WTC11 (cell line): ENCODE data around the gene PSMG1. TPM values are rescaled to one million over a fixed set of nuclear protein-coding genes. Genes with fewer than 3 reads are reported as not detected.

Experiments
- ATAC-seq: fragments of 200-7000 bp; cut with Tn5 transposase; 2 replicates; pipeline ENCODE4 v1.10.0; 2021; ENCODE audit warnings: mild to moderate bottlenecking, moderate library complexity
- CTCF ChIA-PET: fragments of 300-600 bp; sonication (Branson Sonifier 250); formaldehyde crosslinking; loops from one replicate; lab custom pipeline; 2021; ENCODE audit warnings: antibody characterized with exemption; lab: Charles Lee
- POLR2A ChIA-PET: fragments of 350-600 bp; sonication (Branson Sonifier 250); formaldehyde crosslinking; loops from one replicate; lab custom pipeline; 2021; ENCODE audit warnings: antibody characterized with exemption; lab: Charles Lee
- DNase-seq: peaks from one replicate; pipeline ENCODE4 v3.0.0; 2021; ENCODE audit warnings: low spot score
- H3K27ac Mint-ChIP-seq: 2 replicates; pipeline ENCODE4 v1.8.0; 2021; ENCODE audit warnings: mixed read lengths
- H3K27me3 Mint-ChIP-seq: 2 replicates; pipeline ENCODE4 v1.8.0; 2021; ENCODE audit warnings: low read depth, mild to moderate bottlenecking, moderate library complexity, mixed read lengths
- H3K36me3 Mint-ChIP-seq: 2 replicates; pipeline ENCODE4 v1.8.0; 2021; ENCODE audit warnings: mixed read lengths
- H3K4me1 Mint-ChIP-seq: 2 replicates; pipeline ENCODE4 v1.8.0; 2022; ENCODE audit warnings: mixed read lengths
- H3K4me3 Mint-ChIP-seq: 2 replicates; pipeline ENCODE4 v1.8.0; 2021; ENCODE audit warnings: mild to moderate bottlenecking, moderate library complexity, mixed read lengths
- H3K9me3 Mint-ChIP-seq: 2 replicates; pipeline ENCODE4 v1.8.0; 2021; ENCODE audit warnings: mixed read lengths
- CREB1 ChIP-seq: sonication (generic); formaldehyde crosslinking; IDR thresholded peaks from 2 replicates; pipeline ENCODE4 v1.8.0; 2023; ENCODE audit warnings: mild to moderate bottlenecking, missing genetic modification reagents
- CREM ChIP-seq: sonication (generic); formaldehyde crosslinking; IDR thresholded peaks from 2 replicates; pipeline ENCODE4 v1.8.1; 2022; ENCODE audit warnings: mild to moderate bottlenecking, missing genetic modification reagents, moderate library complexity
- EMX1 ChIP-seq: fragments of 250-450 bp; sonication (Bioruptor Pico); IDR thresholded peaks from 2 replicates; pipeline ENCODE4 v1.8.0; 2021; ENCODE audit warnings: mild to moderate bottlenecking
- ESRRA ChIP-seq: sonication (generic); formaldehyde crosslinking; IDR thresholded peaks from 2 replicates; pipeline ENCODE4 v1.8.1; 2022; ENCODE audit warnings: mild to moderate bottlenecking, missing genetic modification reagents, borderline replicate concordance
- FOXJ3 ChIP-seq: sonication (generic); formaldehyde crosslinking; IDR thresholded peaks from 2 replicates; pipeline ENCODE4 v1.9.0; 2021; ENCODE audit warnings: missing genetic modification reagents, mild to moderate bottlenecking, borderline replicate concordance
- IRF2 ChIP-seq: sonication (generic); formaldehyde crosslinking; IDR thresholded peaks from 2 replicates; pipeline ENCODE4 v1.8.0; 2022; ENCODE audit warnings: low read depth, missing genetic modification reagents, borderline replicate concordance
- JAZF1 ChIP-seq: fragments of 250-450 bp; sonication (Bioruptor Pico); IDR thresholded peaks from 2 replicates; pipeline ENCODE4 v1.9.0; 2021; ENCODE audit warnings: moderate library complexity, mild to moderate bottlenecking, inconsistent platforms
- JUN ChIP-seq: sonication (generic); formaldehyde crosslinking; IDR thresholded peaks from 2 replicates; pipeline ENCODE4 v1.8.0; 2023; ENCODE audit warnings: mild to moderate bottlenecking, missing genetic modification reagents
- KAT7 ChIP-seq: sonication (generic); formaldehyde crosslinking; IDR thresholded peaks from 2 replicates; pipeline ENCODE4 v1.8.1; 2023; ENCODE audit warnings: missing genetic modification reagents, mild to moderate bottlenecking, borderline replicate concordance
- NR2C2 ChIP-seq: sonication (generic); formaldehyde crosslinking; IDR thresholded peaks from 2 replicates; pipeline ENCODE4 v1.8.0; 2022; ENCODE audit warnings: mild to moderate bottlenecking, missing genetic modification reagents
- PRRX2 ChIP-seq: fragments of 250-450 bp; sonication (Bioruptor Pico); IDR thresholded peaks from 2 replicates; pipeline ENCODE4 v1.8.0; 2021; ENCODE audit warnings: mild to moderate bottlenecking
- ZNF138 ChIP-seq: sonication (generic); formaldehyde crosslinking; conservative IDR thresholded peaks from 2 replicates; pipeline ENCODE4 v1.8.1; 2022; ENCODE audit warnings: mild to moderate bottlenecking, moderate library complexity, missing genetic modification reagents
- total RNA-seq: library from RNA; stranded (reverse); gene quantifications from 3 replicates; pipeline ENCODE4 v1.2.3, GENCODE V29; 2021
- TF ChIP-seq, protein P1 (sequence below): sonication (generic); formaldehyde crosslinking; IDR thresholded peaks from 2 replicates; pipeline ENCODE4 v1.8.1; 2022; ENCODE audit warnings: mild to moderate bottlenecking, moderate library complexity, missing genetic modification reagents
- TF ChIP-seq, protein P2 (sequence below): sonication (generic); formaldehyde crosslinking; IDR thresholded peaks from 2 replicates; pipeline ENCODE4 v1.8.0; 2023; ENCODE audit warnings: mild to moderate bottlenecking, missing genetic modification reagents
- TF ChIP-seq, protein P3 (sequence below): fragments of 250-450 bp; sonication (Bioruptor Pico); IDR thresholded peaks from 2 replicates; pipeline ENCODE4 v1.9.0; 2021; ENCODE audit warnings: mild to moderate bottlenecking
- TF ChIP-seq, protein P4 (sequence below): fragments of 250-450 bp; sonication (Bioruptor Pico); conservative IDR thresholded peaks from 2 replicates; pipeline ENCODE4 v1.9.0; 2021; ENCODE audit warnings: mild to moderate bottlenecking
- TF ChIP-seq, protein P5 (sequence below): fragments of 250-450 bp; sonication (Bioruptor Pico); IDR thresholded peaks from 2 replicates; pipeline ENCODE4 v1.9.0; 2021; ENCODE audit warnings: mild to moderate bottlenecking
- TF ChIP-seq, protein P6 (sequence below): sonication (generic); formaldehyde crosslinking; IDR thresholded peaks from 2 replicates; pipeline ENCODE4 v1.8.1; 2023; ENCODE audit warnings: mild to moderate bottlenecking, missing genetic modification reagents
- TF ChIP-seq, protein P7 (sequence below): sonication (generic); formaldehyde crosslinking; IDR thresholded peaks from 2 replicates; pipeline ENCODE4 v1.8.0; 2023; ENCODE audit warnings: missing genetic modification reagents

Gene PSMG1
- total RNA-seq, 1 experiment from 2014 or later: 70.4 TPM

DNA sequence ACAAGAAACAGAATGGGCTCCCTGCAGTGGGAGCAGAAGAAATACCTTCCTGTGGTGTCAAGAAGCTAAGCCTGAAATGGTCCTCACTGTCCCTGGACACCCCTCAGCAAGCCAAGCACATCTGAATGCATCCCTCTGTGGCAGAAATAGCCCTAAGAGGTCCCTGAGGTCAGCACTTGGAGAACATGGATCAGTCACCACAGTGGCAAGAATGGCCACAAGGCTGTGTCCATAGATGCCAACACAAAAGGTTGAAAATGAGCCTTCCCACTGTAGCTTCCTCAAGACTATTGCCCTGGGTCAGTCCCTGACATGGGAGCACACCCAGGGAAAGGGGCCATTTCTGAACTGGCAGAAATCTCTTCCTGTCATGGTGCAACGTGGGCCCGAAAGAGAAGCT lies 27.7 kb downstream of the PSMG1 start:
- POLR2A ChIA-PET: no interaction called here
- ATAC-seq: no peak
- no peak for DNase-seq
- Mint-ChIP-seq H3K36me3 (peaks cover 10% of the 10 kb centered on the region), H3K9me3 (peaks cover 4% of the 10 kb centered on the region), H3K27ac (no peak overlapping the region), H3K4me3 (no peak overlapping the region), H3K27me3 (no peaks in the 10 kb centered on the region), H3K4me1 (no peaks in the 10 kb centered on the region)
- TF ChIP-seq CREM (no peak), NR2C2 (CRISPR knock-in tag) (no peak), EMX1 (CRISPR knock-in tag) (no peak), PRRX2 (CRISPR knock-in tag) (no peak), ZNF138 (CRISPR knock-in tag) (no peak)
- CTCF ChIA-PET: no interaction called here

DNA sequence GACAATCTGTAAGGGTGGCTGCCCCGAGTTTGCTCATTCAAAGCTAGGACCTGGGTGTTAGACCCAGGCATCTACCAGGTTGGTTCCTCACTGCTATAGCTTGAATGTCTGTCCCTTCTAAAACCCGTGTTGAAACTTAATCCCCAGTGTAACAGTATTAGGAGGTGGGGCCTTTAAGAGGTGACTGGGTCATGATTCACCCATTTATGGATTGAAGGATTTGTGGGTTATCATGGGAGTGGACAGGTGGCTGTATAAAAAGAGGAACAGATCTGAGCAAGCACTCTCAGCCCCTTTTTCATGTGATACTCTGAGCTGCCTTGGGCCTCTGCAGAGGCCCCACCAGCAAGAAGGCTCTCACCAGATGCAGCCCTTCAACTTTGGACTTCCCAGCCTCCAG lies 29.4 kb downstream of the PSMG1 start:
- DNase-seq (no peak), ATAC-seq (no peak)
- POLR2A ChIA-PET: no interaction called here
- CTCF ChIA-PET: interaction anchor here (0.6 to 1.3 kb wide), 9 partner anchors 8 to 398 kb away, joined by 3 to 6 read pairs (median 3); partner anchors contain the start of gene PSMG1
- no peaks in the 10 kb centered on the region; the same call in 1 of the 2 replicates for H3K27me3 Mint-ChIP-seq
- H3K4me1 Mint-ChIP-seq: no peaks in the 10 kb centered on the region
- peaks cover 10% of the 10 kb centered on the region for H3K36me3 Mint-ChIP-seq
- no peak overlapping the region for H3K4me3 Mint-ChIP-seq
- peaks cover 4% of the 10 kb centered on the region for H3K9me3 Mint-ChIP-seq
- no peak overlapping the region for H3K27ac Mint-ChIP-seq
- TF ChIP-seq, protein P1, sequence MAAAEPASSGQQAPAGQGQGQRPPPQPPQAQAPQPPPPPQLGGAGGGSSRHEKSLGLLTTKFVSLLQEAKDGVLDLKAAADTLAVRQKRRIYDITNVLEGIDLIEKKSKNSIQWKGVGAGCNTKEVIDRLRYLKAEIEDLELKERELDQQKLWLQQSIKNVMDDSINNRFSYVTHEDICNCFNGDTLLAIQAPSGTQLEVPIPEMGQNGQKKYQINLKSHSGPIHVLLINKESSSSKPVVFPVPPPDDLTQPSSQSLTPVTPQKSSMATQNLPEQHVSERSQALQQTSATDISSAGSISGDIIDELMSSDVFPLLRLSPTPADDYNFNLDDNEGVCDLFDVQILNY (CRISPR knock-in tag): no peak
- TF ChIP-seq, protein P2, sequence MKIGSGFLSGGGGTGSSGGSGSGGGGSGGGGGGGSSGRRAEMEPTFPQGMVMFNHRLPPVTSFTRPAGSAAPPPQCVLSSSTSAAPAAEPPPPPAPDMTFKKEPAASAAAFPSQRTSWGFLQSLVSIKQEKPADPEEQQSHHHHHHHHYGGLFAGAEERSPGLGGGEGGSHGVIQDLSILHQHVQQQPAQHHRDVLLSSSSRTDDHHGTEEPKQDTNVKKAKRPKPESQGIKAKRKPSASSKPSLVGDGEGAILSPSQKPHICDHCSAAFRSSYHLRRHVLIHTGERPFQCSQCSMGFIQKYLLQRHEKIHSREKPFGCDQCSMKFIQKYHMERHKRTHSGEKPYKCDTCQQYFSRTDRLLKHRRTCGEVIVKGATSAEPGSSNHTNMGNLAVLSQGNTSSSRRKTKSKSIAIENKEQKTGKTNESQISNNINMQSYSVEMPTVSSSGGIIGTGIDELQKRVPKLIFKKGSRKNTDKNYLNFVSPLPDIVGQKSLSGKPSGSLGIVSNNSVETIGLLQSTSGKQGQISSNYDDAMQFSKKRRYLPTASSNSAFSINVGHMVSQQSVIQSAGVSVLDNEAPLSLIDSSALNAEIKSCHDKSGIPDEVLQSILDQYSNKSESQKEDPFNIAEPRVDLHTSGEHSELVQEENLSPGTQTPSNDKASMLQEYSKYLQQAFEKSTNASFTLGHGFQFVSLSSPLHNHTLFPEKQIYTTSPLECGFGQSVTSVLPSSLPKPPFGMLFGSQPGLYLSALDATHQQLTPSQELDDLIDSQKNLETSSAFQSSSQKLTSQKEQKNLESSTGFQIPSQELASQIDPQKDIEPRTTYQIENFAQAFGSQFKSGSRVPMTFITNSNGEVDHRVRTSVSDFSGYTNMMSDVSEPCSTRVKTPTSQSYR (CRISPR knock-in tag): no peak
- TF ChIP-seq, protein P3, sequence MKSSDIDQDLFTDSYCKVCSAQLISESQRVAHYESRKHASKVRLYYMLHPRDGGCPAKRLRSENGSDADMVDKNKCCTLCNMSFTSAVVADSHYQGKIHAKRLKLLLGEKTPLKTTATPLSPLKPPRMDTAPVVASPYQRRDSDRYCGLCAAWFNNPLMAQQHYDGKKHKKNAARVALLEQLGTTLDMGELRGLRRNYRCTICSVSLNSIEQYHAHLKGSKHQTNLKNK (CRISPR knock-in tag): no peak
- TF ChIP-seq, protein P4, sequence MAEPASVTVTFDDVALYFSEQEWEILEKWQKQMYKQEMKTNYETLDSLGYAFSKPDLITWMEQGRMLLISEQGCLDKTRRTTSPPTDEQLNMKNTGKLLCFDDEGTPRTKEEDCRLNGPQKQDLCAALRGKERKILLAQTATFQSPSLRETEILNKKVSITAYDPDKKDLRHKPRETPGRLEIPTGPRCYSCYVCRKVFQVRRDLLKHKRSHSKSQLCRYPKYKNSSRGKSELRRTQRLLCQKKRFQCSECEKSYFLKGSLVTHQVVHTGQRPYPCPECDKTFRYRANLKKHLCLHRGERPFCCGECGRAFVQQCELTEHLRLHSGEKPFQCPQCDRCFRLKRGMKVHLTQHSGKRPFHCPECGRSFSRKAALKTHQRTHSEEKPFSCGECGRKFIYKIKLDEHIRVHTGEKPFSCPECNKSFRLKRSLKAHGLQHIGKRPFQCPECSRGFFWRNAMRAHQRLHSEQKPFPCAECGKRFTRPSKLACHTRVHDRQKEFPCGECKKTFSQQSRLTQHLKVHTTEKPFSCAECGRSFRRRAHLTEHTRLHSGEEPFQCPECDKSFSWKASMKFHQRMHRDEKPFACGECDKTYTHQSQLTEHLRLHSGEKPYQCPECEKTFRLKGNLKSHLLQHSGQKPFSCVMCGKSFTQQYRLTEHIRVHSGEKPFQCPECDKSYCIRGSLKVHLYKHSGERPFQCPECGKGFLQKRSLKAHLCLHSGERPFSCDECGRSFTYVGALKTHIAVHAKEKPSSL (CRISPR knock-in tag): no peak

DNA sequence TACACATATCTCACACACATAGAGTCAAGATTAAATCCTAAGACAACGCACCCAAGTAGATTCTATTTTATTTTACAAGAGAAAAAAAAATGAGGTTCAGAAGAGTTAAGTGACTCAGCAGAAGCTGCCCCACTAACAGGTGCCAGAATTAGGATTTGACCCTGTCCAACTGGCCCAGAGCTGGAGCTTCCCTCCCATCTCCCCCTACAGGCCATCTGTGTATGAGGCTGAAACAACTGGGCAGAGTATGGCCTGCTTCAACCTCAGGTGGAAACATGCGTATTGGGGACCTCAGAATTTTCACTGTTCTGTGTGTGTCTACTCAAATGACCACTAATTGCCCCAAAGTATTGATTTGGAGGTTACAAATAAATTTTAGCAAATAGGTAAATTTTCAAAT lies 29.9 kb downstream of the PSMG1 start:
- no peaks in the 10 kb centered on the region; the same call in 1 of the 2 replicates for H3K27me3 Mint-ChIP-seq
- TF ChIP-seq CREB1: no peak
- no peak for TF ChIP-seq FOXJ3
- TF ChIP-seq, protein P5, sequence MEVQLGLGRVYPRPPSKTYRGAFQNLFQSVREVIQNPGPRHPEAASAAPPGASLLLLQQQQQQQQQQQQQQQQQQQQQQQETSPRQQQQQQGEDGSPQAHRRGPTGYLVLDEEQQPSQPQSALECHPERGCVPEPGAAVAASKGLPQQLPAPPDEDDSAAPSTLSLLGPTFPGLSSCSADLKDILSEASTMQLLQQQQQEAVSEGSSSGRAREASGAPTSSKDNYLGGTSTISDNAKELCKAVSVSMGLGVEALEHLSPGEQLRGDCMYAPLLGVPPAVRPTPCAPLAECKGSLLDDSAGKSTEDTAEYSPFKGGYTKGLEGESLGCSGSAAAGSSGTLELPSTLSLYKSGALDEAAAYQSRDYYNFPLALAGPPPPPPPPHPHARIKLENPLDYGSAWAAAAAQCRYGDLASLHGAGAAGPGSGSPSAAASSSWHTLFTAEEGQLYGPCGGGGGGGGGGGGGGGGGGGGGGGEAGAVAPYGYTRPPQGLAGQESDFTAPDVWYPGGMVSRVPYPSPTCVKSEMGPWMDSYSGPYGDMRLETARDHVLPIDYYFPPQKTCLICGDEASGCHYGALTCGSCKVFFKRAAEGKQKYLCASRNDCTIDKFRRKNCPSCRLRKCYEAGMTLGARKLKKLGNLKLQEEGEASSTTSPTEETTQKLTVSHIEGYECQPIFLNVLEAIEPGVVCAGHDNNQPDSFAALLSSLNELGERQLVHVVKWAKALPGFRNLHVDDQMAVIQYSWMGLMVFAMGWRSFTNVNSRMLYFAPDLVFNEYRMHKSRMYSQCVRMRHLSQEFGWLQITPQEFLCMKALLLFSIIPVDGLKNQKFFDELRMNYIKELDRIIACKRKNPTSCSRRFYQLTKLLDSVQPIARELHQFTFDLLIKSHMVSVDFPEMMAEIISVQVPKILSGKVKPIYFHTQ (CRISPR knock-in tag): no peak
- TF ChIP-seq JAZF1 (CRISPR knock-in tag): no peak
- no peak for TF ChIP-seq ESRRA
- no peak for TF ChIP-seq KAT7
- TF ChIP-seq, protein P6, sequence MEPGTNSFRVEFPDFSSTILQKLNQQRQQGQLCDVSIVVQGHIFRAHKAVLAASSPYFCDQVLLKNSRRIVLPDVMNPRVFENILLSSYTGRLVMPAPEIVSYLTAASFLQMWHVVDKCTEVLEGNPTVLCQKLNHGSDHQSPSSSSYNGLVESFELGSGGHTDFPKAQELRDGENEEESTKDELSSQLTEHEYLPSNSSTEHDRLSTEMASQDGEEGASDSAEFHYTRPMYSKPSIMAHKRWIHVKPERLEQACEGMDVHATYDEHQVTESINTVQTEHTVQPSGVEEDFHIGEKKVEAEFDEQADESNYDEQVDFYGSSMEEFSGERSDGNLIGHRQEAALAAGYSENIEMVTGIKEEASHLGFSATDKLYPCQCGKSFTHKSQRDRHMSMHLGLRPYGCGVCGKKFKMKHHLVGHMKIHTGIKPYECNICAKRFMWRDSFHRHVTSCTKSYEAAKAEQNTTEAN (CRISPR knock-in tag): no peak
- TF ChIP-seq JUN (CRISPR knock-in tag): no peak
- TF ChIP-seq, protein P7, sequence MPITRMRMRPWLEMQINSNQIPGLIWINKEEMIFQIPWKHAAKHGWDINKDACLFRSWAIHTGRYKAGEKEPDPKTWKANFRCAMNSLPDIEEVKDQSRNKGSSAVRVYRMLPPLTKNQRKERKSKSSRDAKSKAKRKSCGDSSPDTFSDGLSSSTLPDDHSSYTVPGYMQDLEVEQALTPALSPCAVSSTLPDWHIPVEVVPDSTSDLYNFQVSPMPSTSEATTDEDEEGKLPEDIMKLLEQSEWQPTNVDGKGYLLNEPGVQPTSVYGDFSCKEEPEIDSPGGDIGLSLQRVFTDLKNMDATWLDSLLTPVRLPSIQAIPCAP (CRISPR knock-in tag): no peak
- TF ChIP-seq IRF2 (CRISPR knock-in tag): no peak

More for the DNA sequence above, 29.9 kb downstream of the PSMG1 start:
- Mint-ChIP-seq H3K4me3 (no peak overlapping the region), H3K9me3 (peaks cover 4% of the 10 kb centered on the region), H3K36me3 (peaks cover 10% of the 10 kb centered on the region), H3K27ac (no peak overlapping the region), H3K4me1 (no peaks in the 10 kb centered on the region)
- peak; percentile 25 for DNase-seq
- POLR2A ChIA-PET: no interaction called here
- CTCF ChIA-PET: interaction anchor here (0.7 to 1.3 kb wide), 9 partner anchors 8 to 350 kb away, joined by 3 to 6 read pairs (median 4); partner anchors contain the start of gene PSMG1
- ATAC-seq: peak; percentile 84
